HS-5 (cell line): ENCODE measurements around the gene CXCR4.
"Not testable (repeated sequence)": the region's sequence is repeated elsewhere in the genome, so short reads cannot be mapped to it uniquely, and the experiment has no call there.

Experiments used
- DNase-seq: peaks from one replicate; pipeline ENCODE4 v3.0.0-alpha.2; 2012; ENCODE audit warnings: low read depth

The CXCR4 gene

GRCh38 chr2:136072621-136073020 is 45.3 kb downstream of the CXCR4 start:
- no peak for DNase-seq

DNA sequence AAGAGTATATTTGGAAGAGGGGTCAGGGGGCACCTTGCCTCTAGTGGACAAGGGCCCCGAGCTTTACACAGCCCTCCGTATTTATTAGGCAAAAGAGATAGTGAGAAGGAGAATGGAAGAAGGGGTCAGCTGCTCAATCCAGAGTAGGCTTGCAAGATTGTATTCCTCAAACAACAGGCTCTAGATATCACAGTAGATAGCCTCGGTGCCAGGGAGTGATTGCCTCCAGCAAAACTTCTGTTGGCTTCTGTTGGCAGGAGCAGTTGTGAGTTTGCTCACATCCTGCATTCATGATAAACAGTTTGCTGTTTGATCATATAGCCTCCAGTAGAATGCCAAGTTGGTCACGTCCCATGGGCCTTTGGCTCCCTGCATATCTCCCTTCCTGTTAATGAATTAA is 46.1 kb downstream of the CXCR4 start:
- DNase-seq = not testable (repeated sequence)

- DNase-seq = no peak
Measured at GRCh38 chr2:136070913-136071312, 47.0 kb downstream of the CXCR4 start.

GRCh38 chr2:136069773-136070172 is 48.2 kb downstream of the CXCR4 start:
- no peak for DNase-seq

DNA sequence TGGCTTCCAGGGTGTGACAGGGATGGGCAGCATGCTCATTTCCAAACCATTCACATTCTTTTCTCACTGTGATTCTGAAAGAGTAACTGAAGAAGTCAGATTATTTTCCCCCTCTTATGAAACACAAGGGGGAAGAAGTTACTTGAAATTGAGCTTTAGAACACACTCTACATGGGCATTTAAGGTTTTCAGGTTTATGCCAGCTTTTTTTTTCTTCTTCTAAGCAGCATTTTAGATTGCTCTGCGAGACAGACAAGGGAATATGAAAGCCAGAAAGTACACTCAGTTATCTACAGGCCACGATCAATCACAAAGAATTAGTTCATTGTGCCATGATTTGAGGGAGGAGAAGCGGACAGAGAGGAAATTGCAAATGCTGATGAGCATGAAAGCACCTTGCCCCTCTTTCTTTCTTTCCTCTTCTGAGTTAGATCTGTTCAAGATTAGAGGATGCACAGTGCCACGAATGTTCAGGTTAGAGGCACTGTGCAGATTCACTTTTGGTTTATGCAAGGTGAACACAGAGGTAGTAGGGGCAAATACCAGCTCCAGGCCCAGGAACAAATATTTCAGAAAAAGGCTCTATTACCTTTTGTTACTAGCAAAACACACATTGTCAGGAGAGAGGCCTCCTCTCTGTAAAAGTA is 49.2 kb downstream of the CXCR4 start:
- no peak for DNase-seq

DNA sequence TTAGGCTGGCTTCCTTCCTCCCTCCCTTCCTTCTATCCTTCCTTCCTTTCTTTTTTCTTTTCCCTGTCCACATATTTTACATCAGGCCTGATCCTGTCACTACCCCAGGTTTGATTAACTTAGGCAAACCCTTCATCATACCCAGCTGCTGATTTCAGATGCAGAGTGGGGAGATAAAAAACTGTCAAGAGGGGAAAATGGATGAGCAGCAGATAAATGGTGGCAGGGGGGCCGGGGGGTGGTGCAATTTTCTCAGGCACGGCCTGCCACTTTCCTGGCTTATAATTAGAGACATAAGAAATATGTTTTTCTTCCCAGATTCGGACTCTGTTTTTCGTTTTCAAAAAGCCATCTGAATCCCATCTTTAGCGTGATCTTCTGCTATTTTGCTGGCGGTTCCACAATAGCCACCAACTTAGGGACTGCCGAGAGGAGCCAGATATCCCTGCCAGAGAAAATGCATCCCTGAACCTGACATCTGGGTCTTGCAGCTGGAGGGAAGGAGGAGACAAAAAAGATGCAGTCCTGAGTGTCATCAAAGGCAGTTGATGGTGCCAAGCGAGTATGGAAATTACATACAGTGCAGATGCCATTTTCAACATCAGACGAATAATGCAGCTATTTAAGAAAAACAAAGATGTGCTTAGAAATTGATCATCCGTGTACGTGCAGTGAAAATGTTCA is 49.9 kb downstream of the CXCR4 start:
- no peak for DNase-seq

- no peak for DNase-seq
Measured at GRCh38 chr2:136067459-136067858, 50.5 kb downstream of the CXCR4 start.

DNA sequence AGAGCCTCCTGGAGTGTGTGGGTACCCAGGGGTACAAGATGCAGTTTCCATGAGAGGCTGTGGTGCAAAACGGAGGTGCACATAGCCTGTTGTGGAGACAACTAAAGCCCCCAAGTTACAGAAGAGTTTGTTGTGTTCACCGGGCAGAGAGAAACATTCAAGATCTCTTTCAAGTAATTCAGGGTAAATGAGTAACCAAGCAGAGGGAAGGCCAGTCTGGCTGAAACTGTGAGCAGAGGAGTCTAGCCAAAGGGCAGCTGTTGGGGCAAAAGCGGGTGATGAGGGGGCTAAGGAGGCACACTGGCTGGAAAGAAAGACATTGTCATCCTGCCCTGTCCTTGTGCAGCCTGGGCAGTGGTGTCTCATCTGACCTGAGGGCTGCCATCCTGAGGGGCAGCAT is 52.0 kb downstream of the CXCR4 start:
- DNase-seq = no peak

GRCh38 chr2:136065384-136065783 is 52.6 kb downstream of the CXCR4 start:
- DNase-seq = no peak
